ENCODE data around the gene STOX2. TPM values are rescaled to one million over a fixed set of nuclear protein-coding genes. Genes with fewer than 3 reads are reported as not detected.

Gene STOX2
- total and polyA plus RNA-seq, 2 experiments from 2014 or later: not detected

DNA sequence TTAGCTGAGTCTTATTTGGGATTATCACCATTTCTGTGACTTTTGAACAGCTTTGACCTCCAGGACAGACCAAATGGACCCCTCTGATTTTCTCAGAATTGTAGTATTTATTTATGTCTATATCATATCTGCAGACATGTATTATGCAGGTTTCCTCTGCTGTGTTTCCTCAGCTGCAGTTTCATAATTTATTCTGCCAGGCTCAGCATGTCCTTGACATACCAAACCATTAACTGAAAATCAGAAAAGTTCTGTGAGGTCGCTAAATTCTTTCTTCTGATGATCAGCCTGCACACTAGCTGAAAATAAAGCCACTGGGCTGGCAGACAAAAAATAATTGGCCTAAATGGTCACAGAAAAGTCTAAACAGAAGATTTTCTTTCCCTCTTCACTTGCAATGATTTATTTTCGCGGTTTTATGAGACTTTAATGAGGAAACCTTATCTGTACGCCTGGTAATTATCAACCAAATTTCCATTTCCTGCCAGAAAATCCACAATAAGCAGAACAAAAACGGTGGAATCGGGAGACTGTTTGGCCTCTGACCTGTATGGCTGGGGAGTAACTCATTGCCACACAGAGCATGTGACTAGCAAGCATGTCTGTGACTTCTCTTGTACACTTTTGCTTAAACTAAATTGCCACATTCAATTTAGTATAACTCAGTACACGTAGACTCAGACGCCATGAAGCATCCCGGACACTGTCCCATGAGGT is 161.6 kb downstream of the STOX2 start:
- 32 to 33% methylated on average over 9 of the region's 9 CpGs for WGBS, 2 experiments (ENCODE audit: low coverage in 1 of 2, low lambda C conversion rate in 2 of 2, missing lambda C conversion rate in 2 of 2)
- TF ChIP-seq EZH2phosphoT487 (IDR thresholded peaks at IDR 0.05; ENCODE audit: insufficient read depth, low read depth): no peak
- no peak for TF ChIP-seq EZH2 (IDR thresholded peaks at IDR 0.05; ENCODE audit: insufficient read depth, poor library complexity, severe bottlenecking)
- DNase-seq: no peak

DNA sequence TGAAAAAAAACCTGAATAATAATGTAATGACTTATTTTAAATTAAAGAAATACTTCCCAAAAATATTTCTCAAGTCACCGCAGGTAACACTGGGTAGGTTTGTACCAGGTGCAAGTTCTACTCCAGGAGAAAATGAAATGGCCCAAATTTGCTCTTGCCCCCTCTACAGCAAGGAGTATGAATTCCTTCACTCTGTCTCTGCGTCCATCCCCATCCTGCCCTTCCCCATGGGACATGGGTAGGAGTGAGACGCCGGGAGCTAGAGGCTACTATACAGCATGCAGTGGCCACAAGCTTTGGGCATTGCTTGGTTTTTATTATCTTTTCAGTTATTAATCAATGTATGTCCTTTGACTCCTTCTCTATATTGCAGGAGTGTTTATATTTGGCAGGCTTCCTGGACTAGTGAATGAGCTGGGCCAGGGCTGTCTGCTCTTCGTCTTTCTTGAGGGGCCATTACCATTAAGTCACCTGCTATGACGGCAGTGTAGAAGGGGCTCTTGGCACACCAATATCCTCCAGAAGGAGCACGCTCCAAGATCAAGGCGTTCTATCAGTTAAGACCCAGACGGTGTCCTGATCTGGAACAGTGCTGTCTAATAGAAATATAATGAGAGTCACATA is 162.9 kb downstream of the STOX2 start:
- Histone ChIP-seq H3K4me1 (ENCODE audit: insufficient read depth) (no peaks in the 10 kb centered on the region), H3F3A (ENCODE audit: insufficient read depth) (no peaks in the 10 kb centered on the region), H4K20me1 (ENCODE audit: insufficient read depth) (no peaks in the 10 kb centered on the region), H2AFZ (no peak overlapping the region), H3K36me3 (ENCODE audit: low read depth) (no peaks in the 10 kb centered on the region), H3K79me2 (ENCODE audit: insufficient read depth) (no peaks in the 10 kb centered on the region), H3K9me2 (ENCODE audit: insufficient read depth) (no peaks in the 10 kb centered on the region), H3K9me3 (ENCODE audit: low read depth) (no peaks in the 10 kb centered on the region), H3K4me3 (no peak overlapping the region), H3K27ac (no peak overlapping the region), H3K27me3 (replicated peaks; ENCODE audit: insufficient read depth) (no peaks in the 10 kb centered on the region), H3K9ac (no peak overlapping the region), H3K4me2 (ENCODE audit: unreplicated experiment) (no peak overlapping the region)
- DNase-seq: no peak
- in situ Hi-C loops (cut with MboI): no loop called here
- TF ChIP-seq EZH2 (IDR thresholded peaks at IDR 0.05; ENCODE audit: insufficient read depth, poor library complexity, severe bottlenecking) (no peak), EZH2phosphoT487 (IDR thresholded peaks at IDR 0.05; ENCODE audit: insufficient read depth, low read depth) (no peak)
- 28 to 34% methylated on average over 9 of the region's 9 CpGs for WGBS, 2 experiments (ENCODE audit: low coverage in 1 of 2, low lambda C conversion rate in 2 of 2, missing lambda C conversion rate in 2 of 2)

More for the DNA sequence above, 161.6 kb downstream of the STOX2 start:
- H3K9me2 ChIP-seq (ENCODE audit: insufficient read depth): no peaks in the 10 kb centered on the region
- H3K4me3 ChIP-seq: no peak overlapping the region
- H4K20me1 ChIP-seq (ENCODE audit: insufficient read depth): no peaks in the 10 kb centered on the region
- H3K27me3 ChIP-seq (replicated peaks; ENCODE audit: insufficient read depth): no peaks in the 10 kb centered on the region
- no peaks in the 10 kb centered on the region for H3K4me1 ChIP-seq (ENCODE audit: insufficient read depth)
- no peaks in the 10 kb centered on the region for H3F3A ChIP-seq (ENCODE audit: insufficient read depth)
- no peaks in the 10 kb centered on the region for H3K36me3 ChIP-seq (ENCODE audit: low read depth)
- H3K27ac ChIP-seq: no peak overlapping the region
- no peak overlapping the region for H2AFZ ChIP-seq
- H3K9ac ChIP-seq: no peak overlapping the region
- no peaks in the 10 kb centered on the region for H3K79me2 ChIP-seq (ENCODE audit: insufficient read depth)
- no peak overlapping the region for H3K4me2 ChIP-seq (ENCODE audit: unreplicated experiment)
- H3K9me3 ChIP-seq (ENCODE audit: low read depth): no peaks in the 10 kb centered on the region
- in situ Hi-C loops (cut with MboI): no loop called here

Other genes starting within 250 kb of the STOX2 start
- gene RWDD4, start 246.1 kb upstream of the STOX2 start, total RNA-seq (2014; rRNA removed; shearing (Covaris generic)): 31.0 and 41.6 TPM in 2 replicates
- gene RWDD4, start 246.1 kb upstream of the STOX2 start, polyA plus RNA-seq (2016; fragmentation: Nextera tagmentation; extraction: Ambion mirVana): 38.0 and 40.8 TPM in 2 replicates
- gene TRAPPC11, start 246.0 kb upstream of the STOX2 start, total RNA-seq (2014; rRNA removed; shearing (Covaris generic)): 33.9 and 50.5 TPM in 2 replicates
- gene TRAPPC11, start 246.0 kb upstream of the STOX2 start, polyA plus RNA-seq (2016; fragmentation: Nextera tagmentation; extraction: Ambion mirVana): 17.2 and 18.0 TPM in 2 replicates